Astrocyte of the spinal cord (primary cell): ENCODE results near the gene NFKB2.

Experiments
- DNase-seq: peaks from one replicate; pipeline ENCODE4 v3.0.0; 2011; ENCODE audit warnings: low read depth, low spot score
- H3K4me3 ChIP-seq: 2 replicates; pipeline ENCODE4 v1.5.1; 2011; ENCODE audit warnings: low read depth, mild to moderate bottlenecking, low read length, moderate library complexity
- in situ Hi-C: cut with HindIII; loops from 2 replicates; pipeline ENCODE4 v1.10.0; 2017; ENCODE audit warnings: low sequenced_read_pairs
- TF ChIP-seq, protein P1 (sequence below): IDR thresholded peaks from 2 replicates; pipeline ENCODE4 v1.5.1; 2012; ENCODE audit warnings: low read depth, mild to moderate bottlenecking, low read length, inconsistent platforms

The NFKB2 gene

DNA sequence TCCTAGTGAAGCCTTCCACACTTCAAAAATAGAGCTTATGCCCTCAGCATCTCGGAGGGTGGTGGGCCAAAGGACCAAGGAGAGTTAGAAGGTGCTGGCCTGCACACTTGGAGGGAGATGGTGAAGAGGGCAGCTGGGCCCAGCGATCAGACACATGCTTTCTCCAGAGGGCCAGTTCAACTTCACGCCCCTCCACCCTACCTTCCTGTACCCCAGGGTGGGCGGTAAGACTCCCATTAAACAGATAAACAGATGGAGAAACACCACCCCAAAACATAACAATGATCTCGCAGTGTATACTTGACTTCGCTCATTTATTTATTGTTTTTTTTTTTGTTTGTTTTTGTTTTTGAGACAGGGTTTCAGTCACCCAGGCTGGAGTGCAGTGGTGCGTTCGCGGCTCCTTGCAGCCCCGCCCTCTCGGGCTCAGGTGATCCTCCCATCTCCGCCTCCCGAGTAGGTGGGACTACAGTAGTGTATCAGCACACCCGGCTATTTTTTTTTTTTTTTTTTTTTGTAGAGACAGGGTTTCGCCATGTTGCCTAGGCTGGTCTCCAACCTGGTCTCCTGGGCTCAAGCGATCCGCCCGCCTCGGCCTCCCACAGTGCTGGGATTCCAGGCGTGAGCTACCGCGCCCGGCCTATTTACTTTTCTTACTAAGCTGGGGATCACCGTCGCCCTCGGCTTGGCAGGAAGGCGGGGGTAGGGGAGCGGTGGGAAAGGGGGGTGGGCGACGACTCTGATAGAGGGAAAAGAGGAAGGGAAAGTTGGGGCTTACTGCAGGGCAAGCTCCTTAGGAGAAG lies 54.0 kb downstream of the NFKB2 start:
- in situ Hi-C loops = no loop called here
- DNase-seq = peak; percentile 28
- H3K4me3 ChIP-seq = peak overlapping the region; percentile 59
- TF ChIP-seq, protein P1, sequence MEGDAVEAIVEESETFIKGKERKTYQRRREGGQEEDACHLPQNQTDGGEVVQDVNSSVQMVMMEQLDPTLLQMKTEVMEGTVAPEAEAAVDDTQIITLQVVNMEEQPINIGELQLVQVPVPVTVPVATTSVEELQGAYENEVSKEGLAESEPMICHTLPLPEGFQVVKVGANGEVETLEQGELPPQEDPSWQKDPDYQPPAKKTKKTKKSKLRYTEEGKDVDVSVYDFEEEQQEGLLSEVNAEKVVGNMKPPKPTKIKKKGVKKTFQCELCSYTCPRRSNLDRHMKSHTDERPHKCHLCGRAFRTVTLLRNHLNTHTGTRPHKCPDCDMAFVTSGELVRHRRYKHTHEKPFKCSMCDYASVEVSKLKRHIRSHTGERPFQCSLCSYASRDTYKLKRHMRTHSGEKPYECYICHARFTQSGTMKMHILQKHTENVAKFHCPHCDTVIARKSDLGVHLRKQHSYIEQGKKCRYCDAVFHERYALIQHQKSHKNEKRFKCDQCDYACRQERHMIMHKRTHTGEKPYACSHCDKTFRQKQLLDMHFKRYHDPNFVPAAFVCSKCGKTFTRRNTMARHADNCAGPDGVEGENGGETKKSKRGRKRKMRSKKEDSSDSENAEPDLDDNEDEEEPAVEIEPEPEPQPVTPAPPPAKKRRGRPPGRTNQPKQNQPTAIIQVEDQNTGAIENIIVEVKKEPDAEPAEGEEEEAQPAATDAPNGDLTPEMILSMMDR = no peak

GRCh38 chr10:102450124-102450373 lies 54.5 kb downstream of the NFKB2 start:
- no peak for DNase-seq
- H3K4me3 ChIP-seq = peak overlapping the region; percentile 59
- TF ChIP-seq, protein P1 = no peak
- in situ Hi-C loops = no loop called here

- H3K4me3 ChIP-seq = peak overlapping the region; percentile 59
- TF ChIP-seq, protein P1 = no peak
- in situ Hi-C loops = no loop called here
- peak; percentile 56 for DNase-seq
Observed at GRCh38 chr10:102450374-102451104, 55.0 kb downstream of the NFKB2 start.

GRCh38 chr10:102451105-102451969 lies 55.8 kb downstream of the NFKB2 start, which contains the start of gene C10orf95:
Gene C10orf95, minus strand, starts transcription at chr10:102451543. Its CDS starts 450 bp downstream, at chr10:102451093.
- TF ChIP-seq, protein P1 = no peak
- in situ Hi-C loops = no loop called here
- DNase-seq = no peak

More at GRCh38 chr10:102451105-102451969, 55.8 kb downstream of the NFKB2 start, which contains the start of gene C10orf95:
- H3K4me3 ChIP-seq = peak within 1 kb of the TSS; percentile 59
